SHP77 (cell line): ENCODE data around the gene CCDC7.
"Not testable (repeated sequence)": the region's sequence is repeated elsewhere in the genome, so short reads cannot be mapped to it uniquely, and the experiment has no call there.

Source experiments
- DNase-seq, 2 experiments: peaks; one replicate each; lab custom pipeline; 2025; lab: John Stamatoyannopoulos, UW

The CCDC7 gene

GRCh38 chr10:32454148-32454547 is 8.2 kb downstream of the CCDC7 start:
- DNase-seq: no peak

- no peak for DNase-seq
Measured at GRCh38 chr10:32459051-32459698, 13.2 kb downstream of the CCDC7 start.

- DNase-seq: no peak
Measured at GRCh38 chr10:32461203-32461602, 15.3 kb downstream of the CCDC7 start.

- DNase-seq: no peak
Measured at GRCh38 chr10:32471232-32471631, 25.3 kb downstream of the CCDC7 start.

- no peak for DNase-seq
Measured at GRCh38 chr10:32477499-32477898, 31.6 kb downstream of the CCDC7 start.

- no peak for DNase-seq
Measured at GRCh38 chr10:32481606-32482005, 35.7 kb downstream of the CCDC7 start.

GRCh38 chr10:32483019-32483502 is 37.1 kb downstream of the CCDC7 start:
- not testable (repeated sequence) for DNase-seq

- DNase-seq: not testable (repeated sequence)
Measured at GRCh38 chr10:32488038-32488437, 42.1 kb downstream of the CCDC7 start.

- no peak for DNase-seq
Measured at GRCh38 chr10:32489158-32489557, 43.2 kb downstream of the CCDC7 start.

GRCh38 chr10:32489901-32490300 is 44.0 kb downstream of the CCDC7 start:
- DNase-seq: no peak

GRCh38 chr10:32494562-32494961 is 48.6 kb downstream of the CCDC7 start:
- not testable (repeated sequence) for DNase-seq

- not testable (repeated sequence) for DNase-seq
Measured at GRCh38 chr10:32500136-32500535, 54.2 kb downstream of the CCDC7 start.

GRCh38 chr10:32501906-32502305 is 56.0 kb downstream of the CCDC7 start:
- no peak for DNase-seq

GRCh38 chr10:32505762-32506420 is 60.0 kb downstream of the CCDC7 start:
- DNase-seq: not testable (repeated sequence)

- no peak for DNase-seq
Measured at GRCh38 chr10:32511599-32511998, 65.7 kb downstream of the CCDC7 start.

GRCh38 chr10:32516567-32517495 is 70.9 kb downstream of the CCDC7 start:
- no peak for DNase-seq

- DNase-seq: no peak
Measured at GRCh38 chr10:32530231-32530630, 84.3 kb downstream of the CCDC7 start.

- no peak for DNase-seq
Measured at GRCh38 chr10:32538256-32538655, 92.3 kb downstream of the CCDC7 start.

GRCh38 chr10:32540691-32541470 is 94.9 kb downstream of the CCDC7 start:
- no peak for DNase-seq

- DNase-seq: no peak
Measured at GRCh38 chr10:32548208-32548607, 102.3 kb downstream of the CCDC7 start.

GRCh38 chr10:32556783-32557395 is 110.9 kb downstream of the CCDC7 start:
- no peak for DNase-seq
